Measurements from ENCODE around the gene KCNAB3. TPM values are rescaled to one million over a fixed set of nuclear protein-coding genes. Genes with fewer than 3 reads are reported as not detected.

KCNAB3 gene
- total RNA-seq, 1 donor from 2014 or later = not detected

DNA sequence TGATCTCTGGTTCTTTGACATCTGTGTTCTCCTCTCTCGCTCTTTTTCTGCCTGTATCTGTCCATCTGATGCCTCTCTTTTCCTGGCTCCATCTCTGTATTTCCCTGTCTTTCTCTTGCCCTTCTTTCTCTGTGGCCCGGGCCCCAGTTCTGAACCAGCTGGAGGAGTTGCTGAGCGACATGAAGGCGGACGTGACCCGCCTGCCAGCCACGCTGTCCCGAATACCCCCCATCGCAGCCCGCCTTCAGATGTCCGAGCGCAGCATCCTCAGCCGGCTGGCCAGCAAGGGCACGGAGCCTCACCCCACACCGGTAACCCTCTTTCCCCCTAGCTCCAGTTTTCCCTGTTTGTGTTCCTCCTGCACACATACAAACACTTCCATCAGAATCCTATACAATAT is 19.4 kb downstream of the KCNAB3 start:
- peaks cover 3 to 6% of the 10 kb centered on the region in 2 donors for H3K4me1 ChIP-seq
- peaks cover 59 to 60% of the 10 kb centered on the region in 2 donors for H3K36me3 ChIP-seq
- no peaks in the 10 kb centered on the region for H3K27me3 ChIP-seq
- H3K27ac ChIP-seq = no peak overlapping the region
- no peak overlapping the region for H3K4me3 ChIP-seq
- no peak for TF ChIP-seq CTCF (IDR thresholded peaks at IDR 0.05)
- intact Hi-C loops (cut with DNase I) = loop anchor here (5.0 kb wide), 1 partner anchor 147 kb away; no protein-coding TSS in a partner anchor
- DNase-seq (ENCODE audit: low spot score in 2 of 2) = no peak
- no peaks in the 10 kb centered on the region for H3K9me3 ChIP-seq

DNA sequence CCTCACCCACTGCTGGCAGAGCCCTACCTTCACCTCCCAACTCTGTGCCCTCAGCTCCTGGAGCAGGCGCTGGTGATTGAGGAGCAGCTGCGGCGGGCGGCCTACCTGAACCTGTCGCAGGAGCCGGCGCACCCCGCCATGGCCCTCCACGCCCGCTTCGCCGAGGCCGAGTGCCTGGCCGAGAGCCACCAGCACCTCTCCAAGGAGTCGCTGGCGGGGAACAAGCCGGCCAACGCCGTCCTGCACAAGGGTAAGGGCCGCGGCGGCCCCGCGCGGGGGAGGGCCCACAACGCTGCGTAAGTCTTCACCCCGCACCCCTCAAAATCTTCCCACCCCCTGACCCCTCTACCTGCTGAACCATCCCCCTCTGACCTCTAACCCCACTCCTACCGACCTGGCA is 20.6 kb downstream of the KCNAB3 start:
- no peak for TF ChIP-seq CTCF (IDR thresholded peaks at IDR 0.05)
- Histone ChIP-seq H3K27ac (no peak overlapping the region), H3K4me1 (no peaks in the 10 kb centered on the region), H3K27me3 (no peaks in the 10 kb centered on the region), H3K4me3 (no peak overlapping the region), H3K9me3 (no peaks in the 10 kb centered on the region), H3K36me3 (peaks cover 70 to 72% of the 10 kb centered on the region in 2 donors)
- intact Hi-C loops (cut with DNase I) = no loop called here
- DNase-seq (ENCODE audit: low spot score in 2 of 2) = no peak

DNA sequence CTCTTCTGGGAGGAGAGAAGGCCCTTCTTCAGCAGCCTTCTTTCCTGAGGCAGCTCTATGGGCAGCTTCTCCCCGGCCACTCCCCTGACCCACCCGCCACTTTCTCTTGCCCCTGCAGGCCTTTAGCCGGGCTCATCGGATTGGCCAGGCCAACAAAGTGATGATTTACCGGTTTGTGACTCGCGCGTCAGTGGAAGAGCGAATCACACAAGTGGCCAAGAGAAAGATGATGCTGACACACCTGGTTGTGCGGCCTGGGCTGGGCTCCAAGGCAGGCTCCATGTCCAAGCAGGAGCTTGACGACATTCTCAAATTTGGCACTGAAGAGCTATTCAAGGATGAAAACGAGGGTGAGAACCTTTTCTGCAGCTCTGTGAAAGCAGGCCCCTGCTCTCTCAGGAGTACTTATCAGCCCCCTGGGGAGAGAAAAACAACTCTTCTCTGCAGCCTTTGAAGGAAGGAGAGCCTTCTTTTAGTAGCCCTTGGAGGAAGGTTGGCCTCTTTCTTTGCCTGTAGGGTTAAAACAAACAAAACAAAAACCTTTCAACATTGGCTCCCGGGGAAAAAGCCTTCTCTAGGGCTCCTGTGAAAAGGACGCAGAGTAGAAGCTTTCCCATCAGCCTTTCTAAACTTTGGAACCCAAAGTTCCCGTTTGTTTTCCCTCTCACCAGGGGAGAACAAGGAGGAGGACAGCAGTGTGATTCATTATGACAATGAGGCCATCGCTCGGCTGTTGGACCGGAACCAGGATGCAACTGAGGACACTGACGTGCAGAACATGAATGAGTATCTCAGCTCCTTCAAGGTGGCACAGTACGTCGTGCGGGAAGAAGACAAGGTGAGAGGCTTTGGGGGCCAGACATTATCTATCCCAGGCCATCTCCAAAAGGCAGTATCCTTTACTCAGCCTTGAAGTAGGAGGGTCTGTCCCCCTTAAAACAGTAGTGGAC is 26.2 kb downstream of the KCNAB3 start:
- TF ChIP-seq CTCF (IDR thresholded peaks at IDR 0.05) = no peak
- intact Hi-C loops (cut with DNase I) = no loop called here
- H3K4me3 ChIP-seq = no peak overlapping the region
- no peaks in the 10 kb centered on the region for H3K4me1 ChIP-seq
- H3K9me3 ChIP-seq = no peaks in the 10 kb centered on the region
- no peak overlapping the region for H3K27ac ChIP-seq
- H3K36me3 ChIP-seq = peaks cover 96 to 98% of the 10 kb centered on the region in 2 donors
- no peak for DNase-seq (ENCODE audit: low spot score in 2 of 2)
- H3K27me3 ChIP-seq = no peaks in the 10 kb centered on the region

GRCh38 chr17:7897773-7898172 is 31.9 kb downstream of the KCNAB3 start:
- no peaks in the 10 kb centered on the region for H3K4me1 ChIP-seq
- intact Hi-C loops (cut with DNase I) = no loop called here
- no peak overlapping the region for H3K27ac ChIP-seq
- peak; percentile 34 to 43 (median 41) for TF ChIP-seq CTCF (IDR thresholded peaks at IDR 0.05)
- H3K27me3 ChIP-seq = no peaks in the 10 kb centered on the region
- DNase-seq (ENCODE audit: low spot score in 2 of 2) = peak in 1 of 2 donors; percentile 50
- H3K9me3 ChIP-seq = no peaks in the 10 kb centered on the region
- no peak overlapping the region for H3K4me3 ChIP-seq
- peaks cover 86 to 91% of the 10 kb centered on the region in 2 donors for H3K36me3 ChIP-seq

GRCh38 chr17:7897090-7897489 is 32.6 kb downstream of the KCNAB3 start:
- H3K4me1 ChIP-seq = no peaks in the 10 kb centered on the region
- peaks cover 80 to 85% of the 10 kb centered on the region in 2 donors for H3K36me3 ChIP-seq
- no peak for TF ChIP-seq CTCF (IDR thresholded peaks at IDR 0.05)
- no peak overlapping the region for H3K27ac ChIP-seq
- intact Hi-C loops (cut with DNase I) = no loop called here
- no peaks in the 10 kb centered on the region for H3K27me3 ChIP-seq
- no peak overlapping the region for H3K4me3 ChIP-seq
- DNase-seq (ENCODE audit: low spot score in 2 of 2) = no peak
- H3K9me3 ChIP-seq = no peaks in the 10 kb centered on the region
